PC-9 (cell line): ENCODE results near the gene PTPRD.

Experiments
- CTCF ChIP-seq: fragments of 200-600 bp; sonication (generic); conservative IDR thresholded peaks from 2 replicates; pipeline ENCODE4 v1.6.1; 2017; ENCODE audit warnings: mixed run types, antibody characterized with exemption, mild to moderate bottlenecking, moderate library complexity
- EZH2 ChIP-seq: fragments of 200-600 bp; sonication (generic); IDR thresholded peaks from 2 replicates; pipeline ENCODE4 v1.8.0; 2017; ENCODE audit warnings: antibody characterized with exemption, low read depth

DNA sequence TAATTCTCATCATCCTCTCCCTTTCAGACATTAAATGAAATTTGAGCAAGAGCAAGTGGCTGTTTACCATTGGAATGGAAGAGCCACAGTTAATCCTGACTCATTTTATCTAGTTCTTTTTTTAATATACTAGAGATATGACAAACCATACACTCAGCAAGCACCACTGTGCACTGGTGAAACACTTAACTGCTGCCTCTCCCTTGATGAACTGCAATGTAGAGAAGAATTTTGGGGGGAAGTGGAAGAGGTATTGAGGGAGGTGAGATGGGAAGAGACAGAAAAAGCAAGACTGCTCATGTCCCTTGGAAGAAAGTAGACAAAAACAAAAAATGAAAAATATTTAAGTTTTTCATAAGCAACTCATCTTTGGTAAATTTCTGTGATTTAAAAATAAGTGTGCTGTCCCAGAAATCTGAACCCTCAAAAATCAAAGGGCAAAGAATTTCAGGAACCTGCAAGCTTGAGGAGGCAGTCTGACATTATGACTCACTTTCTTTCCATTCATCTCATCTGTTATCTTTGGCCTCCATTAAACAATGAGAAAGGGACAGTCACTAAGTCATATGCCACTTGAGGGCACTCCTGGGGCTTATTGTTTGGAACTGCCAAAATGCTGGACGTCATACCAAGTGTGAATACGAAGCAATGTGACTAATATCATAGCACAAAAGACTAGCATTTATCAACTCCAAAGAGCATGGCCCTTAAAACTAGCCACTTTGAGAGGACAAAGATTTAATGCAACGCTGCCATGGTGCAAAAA lies 2246.5 kb downstream of the PTPRD start:
- no peak for TF ChIP-seq CTCF
- TF ChIP-seq EZH2: no peak
